Fibroblast of villous mesenchyme (primary cell): ENCODE results near the gene SEC16A. TPM values are rescaled to one million over a fixed set of nuclear protein-coding genes. Genes with fewer than 3 reads are reported as not detected.

Source experiments
- DNase-seq: peaks from one replicate; pipeline ENCODE4 v3.0.0-alpha.2; 2010; ENCODE audit warnings: low read depth
- H3K4me3 ChIP-seq: 2 replicates; pipeline ENCODE4 v1.5.1; 2011; ENCODE audit warnings: low read depth, mild to moderate bottlenecking, low read length
- total RNA-seq: library from RNA; depleted of rRNA; stranded (reverse); fragments of >200 nt; gene quantifications from 2 replicates; pipeline ENCODE4 v1.2.3, GENCODE V29; 2012
- TF ChIP-seq, protein P1 (sequence below): IDR thresholded peaks from 2 replicates; pipeline ENCODE4 v1.5.1; 2012; ENCODE audit warnings: low read depth, mild to moderate bottlenecking, low read length; ENCODE audit not compliant: insufficient read depth

SEC16A gene
- total RNA-seq, 1 donor, result 43.2 TPM

DNA sequence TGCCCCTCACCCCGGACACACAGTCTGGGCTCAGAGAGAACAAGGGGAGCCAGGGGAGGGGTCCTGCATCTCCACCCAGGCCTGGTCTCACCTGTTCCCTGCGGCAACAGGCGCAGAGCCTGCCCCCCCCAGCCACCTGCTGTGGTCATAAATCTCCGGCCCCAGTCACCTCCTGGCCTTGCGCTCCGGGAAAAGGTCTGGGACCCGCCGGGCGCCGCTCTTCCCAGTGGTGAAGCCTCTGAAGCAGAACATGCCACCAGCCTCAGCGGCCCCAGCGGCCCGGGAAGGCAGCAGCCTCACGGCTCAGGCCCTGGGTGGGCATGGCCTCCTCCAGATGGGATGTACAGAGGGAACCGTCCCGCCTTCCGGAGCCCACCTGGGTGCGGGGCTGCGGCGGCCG, 42.4 kb upstream of the SEC16A start:
- TF ChIP-seq, protein P1, sequence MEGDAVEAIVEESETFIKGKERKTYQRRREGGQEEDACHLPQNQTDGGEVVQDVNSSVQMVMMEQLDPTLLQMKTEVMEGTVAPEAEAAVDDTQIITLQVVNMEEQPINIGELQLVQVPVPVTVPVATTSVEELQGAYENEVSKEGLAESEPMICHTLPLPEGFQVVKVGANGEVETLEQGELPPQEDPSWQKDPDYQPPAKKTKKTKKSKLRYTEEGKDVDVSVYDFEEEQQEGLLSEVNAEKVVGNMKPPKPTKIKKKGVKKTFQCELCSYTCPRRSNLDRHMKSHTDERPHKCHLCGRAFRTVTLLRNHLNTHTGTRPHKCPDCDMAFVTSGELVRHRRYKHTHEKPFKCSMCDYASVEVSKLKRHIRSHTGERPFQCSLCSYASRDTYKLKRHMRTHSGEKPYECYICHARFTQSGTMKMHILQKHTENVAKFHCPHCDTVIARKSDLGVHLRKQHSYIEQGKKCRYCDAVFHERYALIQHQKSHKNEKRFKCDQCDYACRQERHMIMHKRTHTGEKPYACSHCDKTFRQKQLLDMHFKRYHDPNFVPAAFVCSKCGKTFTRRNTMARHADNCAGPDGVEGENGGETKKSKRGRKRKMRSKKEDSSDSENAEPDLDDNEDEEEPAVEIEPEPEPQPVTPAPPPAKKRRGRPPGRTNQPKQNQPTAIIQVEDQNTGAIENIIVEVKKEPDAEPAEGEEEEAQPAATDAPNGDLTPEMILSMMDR, result no peak
- H3K4me3 ChIP-seq, result no peak overlapping the region

DNA sequence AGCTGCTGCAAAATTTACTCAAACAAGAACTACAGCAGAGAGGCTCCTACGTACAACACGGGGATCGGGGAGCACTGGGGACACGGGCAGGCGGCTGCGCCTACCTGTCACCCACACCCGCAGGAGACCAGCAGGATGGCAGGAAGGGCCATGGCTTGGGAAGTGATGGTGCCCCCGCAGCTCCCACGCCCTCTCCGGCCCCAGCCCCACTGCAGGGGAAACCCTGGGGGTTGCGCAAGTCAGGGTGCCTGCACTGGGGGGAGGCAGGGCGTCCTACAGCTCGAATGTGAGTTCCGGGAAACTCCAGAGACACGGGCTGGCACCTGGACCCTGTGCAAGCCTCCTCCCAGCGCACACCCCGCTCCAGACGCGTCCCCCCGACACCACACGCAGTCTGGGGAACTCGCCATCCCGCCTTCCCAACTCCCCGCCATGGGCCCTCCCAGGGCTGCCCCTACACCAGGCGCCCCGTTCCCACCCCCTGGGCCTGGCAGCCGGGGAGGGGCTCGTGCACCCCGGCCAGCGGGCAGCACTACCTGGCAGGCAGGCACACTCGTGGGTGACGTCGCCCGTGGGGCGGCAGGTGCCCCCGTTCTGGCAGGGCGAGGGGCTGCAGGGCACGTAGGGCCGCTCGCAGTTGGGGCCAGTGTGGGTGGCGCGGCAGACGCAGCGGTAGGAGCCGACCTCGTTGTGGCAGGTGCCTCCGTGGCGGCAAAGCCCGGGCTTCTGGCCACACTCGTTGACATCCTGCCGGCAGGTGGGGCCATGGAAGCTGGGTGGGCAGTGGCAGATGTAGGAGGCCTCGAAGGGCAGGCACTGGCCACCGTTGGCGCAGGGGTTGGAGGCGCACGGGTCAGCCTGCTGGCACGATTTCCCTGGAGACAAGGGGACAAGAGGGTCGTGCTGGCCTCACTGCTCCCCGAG, 39.7 kb upstream of the SEC16A start:
- no peak overlapping the region for H3K4me3 ChIP-seq
- no peak for DNase-seq
- TF ChIP-seq, protein P1, result no peak

More for the DNA sequence above, 42.4 kb upstream of the SEC16A start:
- no peak for DNase-seq

DNA sequence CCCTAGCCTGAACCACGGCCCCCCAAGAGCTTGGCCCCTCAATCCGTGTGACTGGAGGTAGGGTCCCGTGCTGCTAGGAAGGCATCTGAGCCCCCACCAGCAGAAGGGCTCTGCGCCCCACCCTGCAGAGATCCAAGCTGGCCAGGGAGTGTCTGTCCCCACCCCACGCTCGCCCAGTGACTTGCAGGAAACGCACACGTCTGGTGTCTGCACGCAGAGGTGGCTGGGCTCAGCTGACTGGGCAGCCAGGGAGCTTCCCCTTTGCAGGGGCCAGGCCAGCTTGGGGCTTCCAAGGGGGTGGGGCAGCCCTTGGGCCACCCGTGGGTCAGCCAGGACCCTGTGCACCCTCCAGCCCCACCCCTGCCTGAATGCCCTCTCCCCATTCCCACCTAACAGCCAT, 38.7 kb upstream of the SEC16A start:
- no peak overlapping the region for H3K4me3 ChIP-seq
- TF ChIP-seq, protein P1, result no peak
- no peak for DNase-seq

DNA sequence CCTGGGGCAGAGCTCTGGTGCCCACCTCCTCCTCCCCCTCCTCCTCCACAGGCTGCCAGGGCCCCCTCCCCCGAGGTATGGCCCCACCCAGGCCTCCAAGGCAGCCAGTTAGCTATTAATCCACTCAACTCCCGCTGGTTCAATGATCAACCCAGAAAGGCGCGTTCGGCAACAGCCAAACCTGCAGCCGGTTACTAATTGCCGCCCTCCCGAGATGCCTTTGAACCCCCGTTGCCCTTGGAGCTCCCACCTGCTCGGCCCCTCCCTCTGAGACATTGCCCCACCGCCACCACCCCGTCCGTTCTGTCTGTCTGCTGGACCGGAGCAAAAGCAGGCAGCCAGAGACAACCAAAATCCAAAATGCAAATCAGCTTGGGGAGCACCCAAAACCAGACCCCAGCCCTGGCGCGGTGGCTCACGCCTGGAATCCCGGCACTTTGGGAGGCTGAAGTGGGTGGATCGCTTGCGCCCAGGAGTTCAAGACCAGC, 37.3 kb upstream of the SEC16A start:
- TF ChIP-seq, protein P1, result no peak
- DNase-seq, result no peak
- no peak overlapping the region for H3K4me3 ChIP-seq

DNA sequence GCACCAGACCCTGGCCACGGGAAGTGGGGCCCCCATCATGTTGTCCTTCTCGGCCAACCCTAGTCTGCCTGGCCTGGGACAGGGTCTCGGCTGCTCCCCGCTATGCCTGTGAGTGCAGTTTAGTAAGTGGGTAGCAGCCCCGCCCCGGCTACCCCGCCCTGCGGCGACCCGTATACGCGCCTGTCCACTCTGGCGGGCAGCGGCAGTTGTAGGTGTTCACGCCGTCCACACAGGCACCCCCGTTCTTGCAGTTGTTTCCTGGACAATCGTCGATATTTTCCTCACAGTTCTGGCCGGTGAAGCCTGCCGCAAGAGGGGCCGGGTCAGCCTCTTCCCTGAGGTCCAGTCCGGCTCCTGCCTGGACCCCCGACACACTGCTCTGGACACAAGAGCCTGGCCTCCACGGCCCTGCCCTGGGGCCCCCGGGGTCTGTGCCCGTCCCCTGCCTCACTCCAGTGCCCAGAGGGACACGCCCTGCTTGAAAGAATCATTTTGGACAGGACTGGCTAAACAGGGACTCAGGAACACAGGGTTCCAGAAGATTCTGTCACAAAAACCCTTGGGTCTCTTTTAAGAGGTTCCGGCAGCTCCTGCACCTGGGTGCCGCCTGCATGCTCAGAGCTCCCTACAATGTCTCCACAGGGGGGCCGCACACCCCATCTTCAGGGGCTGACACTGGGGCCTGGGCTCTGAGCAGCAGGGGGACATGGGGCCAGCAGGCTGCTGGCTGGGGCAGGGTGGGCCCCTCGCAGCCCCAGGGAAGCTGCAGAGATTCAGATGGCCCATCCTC, 36.6 kb upstream of the SEC16A start:
- TF ChIP-seq, protein P1, result no peak
- no peak for DNase-seq
- H3K4me3 ChIP-seq, result no peak overlapping the region

DNA sequence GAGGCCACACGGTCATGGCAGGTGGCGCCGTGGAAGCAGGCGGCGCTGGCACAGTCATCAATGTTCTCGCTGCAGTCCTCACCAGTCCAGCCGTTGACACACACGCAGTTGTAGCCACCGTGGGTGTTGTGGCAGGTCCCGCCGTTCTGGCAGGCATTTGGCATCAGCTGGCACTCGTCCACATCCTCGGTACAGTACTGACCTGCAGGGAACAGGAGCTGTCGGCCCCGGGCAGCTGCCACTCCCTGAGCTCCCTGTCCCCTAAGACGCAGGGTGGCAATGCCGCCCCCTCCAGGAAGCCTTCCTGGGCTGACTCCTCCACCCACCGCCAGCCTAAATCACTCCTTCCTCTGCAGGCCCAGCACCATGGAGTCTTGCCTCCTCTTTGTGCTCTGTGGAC, 35.8 kb upstream of the SEC16A start:
- TF ChIP-seq, protein P1, result no peak
- no peak for DNase-seq
- H3K4me3 ChIP-seq, result no peak overlapping the region
